HG03354 (cell line): ENCODE measurements around the gene GRK3.

ENCODE experiments used
- ATAC-seq: cut with Tn5 transposase; IDR thresholded peaks from one replicate; pipeline ENCODE4 v1.9.1; 2021; ENCODE audit warnings: mild to moderate bottlenecking; ENCODE audit not compliant: unreplicated experiment, poor library complexity, severe bottlenecking

The GRK3 gene

DNA sequence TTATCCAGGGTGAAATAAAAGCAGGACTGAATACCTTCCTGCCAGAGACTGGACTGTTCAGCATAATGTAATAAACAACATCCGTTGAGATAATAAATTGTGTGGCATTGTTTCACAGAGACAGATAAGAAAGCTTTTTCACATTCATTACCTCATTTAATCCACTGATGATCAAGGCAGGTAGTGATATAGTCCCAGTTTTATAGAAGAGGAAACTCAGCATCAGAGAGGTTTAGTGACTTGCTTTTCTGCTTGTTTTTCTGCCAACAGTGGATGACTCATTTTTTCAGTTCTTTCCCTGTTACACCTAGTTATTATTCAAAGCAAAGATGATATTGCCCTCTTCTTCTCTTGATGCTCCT, 181.5 kb downstream of the GRK3 start:
- no peak for ATAC-seq

DNA sequence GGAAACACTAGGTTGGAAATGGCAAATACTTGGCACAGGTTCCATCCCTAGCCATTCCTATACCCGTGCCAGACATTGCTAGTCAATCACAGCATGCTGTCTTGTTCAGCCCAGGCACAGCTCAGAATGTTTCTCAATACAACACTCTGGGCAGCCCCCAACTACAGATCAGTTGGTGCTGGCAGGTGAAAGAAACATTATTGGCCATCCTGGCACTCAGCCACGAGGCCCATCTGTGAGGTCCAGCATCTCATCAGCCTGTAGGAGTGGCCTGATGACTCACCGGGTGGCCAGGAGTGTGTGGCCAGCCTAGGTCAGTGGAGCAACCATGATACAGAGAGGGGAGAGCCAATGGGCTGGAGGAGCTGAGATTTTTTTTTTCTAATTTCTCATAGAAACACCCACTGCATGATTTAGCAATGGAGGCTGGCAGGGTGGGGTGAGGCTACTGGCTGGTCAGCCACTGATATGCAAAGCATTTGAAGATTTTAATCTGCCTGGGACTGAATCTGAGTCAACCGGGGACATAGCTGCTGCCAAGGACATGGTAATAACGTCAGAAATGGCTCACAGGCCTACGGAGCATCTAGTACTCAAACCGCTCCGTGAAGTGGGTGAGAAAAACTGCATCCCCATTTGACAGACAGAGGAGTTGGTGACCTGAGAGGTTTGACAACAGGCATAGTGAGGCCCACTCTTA, 182.9 kb downstream of the GRK3 start:
- ATAC-seq = no peak

DNA sequence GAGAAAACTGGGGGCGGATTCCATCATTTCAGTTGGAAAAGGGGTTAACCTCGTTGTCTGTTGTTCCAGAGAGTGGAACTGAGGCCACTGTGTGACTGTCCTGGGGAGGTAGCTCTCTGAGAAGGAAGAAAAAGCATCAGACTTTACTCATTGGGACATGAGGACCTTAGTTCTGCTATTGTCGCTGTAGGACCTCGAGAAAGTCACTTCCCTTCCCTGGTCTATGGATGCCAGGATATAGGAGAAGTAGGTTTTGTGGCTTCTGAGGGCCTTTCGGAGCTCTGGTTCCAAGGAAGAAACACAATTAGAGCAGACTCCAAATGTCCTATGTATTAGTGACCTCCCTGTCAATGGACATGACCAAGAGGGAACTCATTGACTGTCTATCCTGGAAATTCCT, 183.7 kb downstream of the GRK3 start:
- ATAC-seq = no peak

DNA sequence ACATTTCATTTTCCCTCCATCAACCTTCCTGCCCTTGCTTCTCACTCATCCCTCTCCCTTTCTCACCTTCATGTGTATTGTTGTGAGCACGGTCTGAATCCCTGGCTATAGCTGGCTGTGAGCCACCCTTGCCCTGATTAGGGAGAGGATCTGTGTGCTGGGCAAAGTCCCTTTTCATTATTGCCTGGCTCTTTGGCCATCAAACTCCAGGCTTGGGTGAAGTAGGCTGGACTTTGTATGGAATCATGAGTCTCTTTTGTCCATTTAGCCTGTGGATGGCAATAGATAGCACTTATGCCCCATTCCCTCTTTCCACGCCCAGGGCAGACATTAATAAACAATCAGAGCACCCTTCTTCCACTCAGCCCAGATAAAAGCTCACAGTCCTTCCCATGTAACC, 184.2 kb downstream of the GRK3 start:
- no peak for ATAC-seq

DNA sequence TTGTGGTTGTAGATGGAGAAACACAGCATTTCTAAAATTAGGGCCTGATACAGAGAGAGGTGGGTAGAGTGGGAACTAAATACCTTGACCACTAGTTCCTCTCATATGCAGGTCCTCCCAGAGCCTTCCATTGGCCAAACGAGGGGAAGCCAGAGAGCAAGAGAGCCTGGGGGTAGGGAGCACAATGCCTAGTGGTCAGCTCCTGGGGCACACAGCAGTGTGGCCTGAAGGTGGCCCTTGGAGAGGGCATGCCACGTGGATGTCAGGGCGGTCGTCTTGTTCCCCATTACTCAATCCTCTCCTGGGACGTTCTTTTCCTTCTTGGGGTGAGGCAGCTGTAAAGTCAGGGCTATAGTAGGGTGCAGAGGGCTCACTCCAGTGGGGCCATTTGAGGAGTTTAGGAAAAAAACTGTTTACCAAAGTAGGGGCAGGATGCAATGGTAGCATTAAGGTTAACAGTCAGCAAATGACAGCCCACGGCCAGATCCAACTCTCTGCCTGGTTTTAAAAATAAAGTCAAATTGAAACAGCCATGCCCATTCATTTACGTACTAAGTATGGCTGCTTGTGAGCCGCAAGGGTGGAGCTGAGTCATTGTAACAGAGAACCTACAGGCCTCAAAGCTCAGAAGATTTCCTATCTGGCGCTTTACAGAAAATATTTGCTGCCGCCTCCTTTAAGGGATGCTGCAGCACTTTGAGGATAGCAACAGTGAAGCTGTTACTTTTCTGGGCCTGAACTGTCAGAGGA, 185.1 kb downstream of the GRK3 start:
- no peak for ATAC-seq

DNA sequence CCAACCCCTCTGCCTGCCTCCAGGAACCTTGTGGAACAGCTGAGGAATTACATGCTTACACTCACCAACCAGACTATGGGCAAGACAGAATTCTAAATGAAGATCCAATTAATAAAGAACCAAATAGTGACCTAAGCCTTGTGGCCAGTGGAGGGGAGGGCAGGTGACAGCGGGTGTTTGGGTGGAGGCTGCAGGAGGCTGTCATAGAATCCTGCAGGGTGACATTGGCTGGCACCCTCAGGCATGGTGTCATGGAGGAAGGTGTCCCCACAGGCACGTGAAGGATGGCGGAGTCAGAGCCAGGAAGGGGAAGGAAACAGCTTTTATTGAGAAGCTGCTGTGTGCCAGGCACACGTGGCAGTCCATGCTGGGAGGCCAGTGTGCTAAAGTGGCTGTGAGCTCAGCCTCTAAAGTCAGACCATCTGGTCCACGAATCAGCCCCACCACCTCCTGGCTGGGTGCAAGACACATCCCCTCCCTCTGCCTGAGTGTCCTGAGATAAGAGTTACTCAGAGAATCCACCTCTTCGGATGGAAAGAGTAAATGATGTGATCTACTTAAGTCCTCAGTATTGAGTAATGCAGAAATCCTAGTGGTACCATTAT, 186.2 kb downstream of the GRK3 start:
- ATAC-seq = no peak

DNA sequence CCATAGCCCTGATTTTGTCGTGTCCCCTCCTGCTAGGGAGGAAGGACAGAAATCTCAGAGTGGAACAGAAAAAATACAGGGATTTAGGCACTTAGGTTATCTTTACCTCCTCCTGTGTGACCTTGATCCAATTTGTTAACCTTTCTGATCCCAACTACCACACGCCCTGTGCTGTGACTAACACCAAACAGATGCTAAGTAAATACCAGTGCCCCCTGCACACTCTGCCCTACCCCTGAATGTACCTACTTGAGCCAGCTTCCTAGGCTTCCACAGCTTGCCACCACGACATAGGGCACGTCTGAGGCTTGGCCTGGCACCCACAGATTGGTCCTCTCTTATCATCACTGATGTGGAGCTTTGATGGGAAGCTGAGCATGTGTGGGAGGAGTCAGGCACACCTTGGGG, 186.7 kb downstream of the GRK3 start:
- ATAC-seq = no peak

DNA sequence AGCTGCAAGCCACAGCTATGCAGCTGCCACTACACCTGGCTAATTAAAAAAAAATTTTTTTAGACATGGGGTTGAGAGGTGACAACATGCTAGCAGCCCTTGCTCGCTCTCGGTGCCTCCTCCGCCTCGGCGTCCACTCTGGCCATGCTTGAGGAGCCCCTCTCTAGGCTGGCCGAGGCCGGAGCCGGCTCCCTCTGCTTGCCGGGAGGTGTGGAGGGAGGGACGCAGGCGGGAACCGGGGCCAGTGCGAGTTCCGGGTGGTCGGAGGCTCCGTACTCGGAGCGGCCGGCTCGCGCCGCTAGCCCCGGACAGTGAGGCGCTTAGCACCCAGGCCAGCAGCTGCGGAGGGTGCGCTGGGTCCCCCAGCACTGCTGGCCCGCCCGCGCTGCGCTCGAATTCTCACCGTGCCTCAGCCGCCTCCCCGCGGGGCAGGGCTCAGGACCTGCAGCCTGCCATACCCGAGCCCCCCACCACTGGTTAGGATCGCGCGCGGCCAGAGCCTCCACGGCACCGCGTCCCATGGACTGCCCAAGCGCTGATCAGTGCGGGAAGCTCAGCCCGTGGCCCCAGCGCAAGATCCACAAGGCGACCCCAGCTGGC, 188.2 kb downstream of the GRK3 start:
- ATAC-seq = no peak

DNA sequence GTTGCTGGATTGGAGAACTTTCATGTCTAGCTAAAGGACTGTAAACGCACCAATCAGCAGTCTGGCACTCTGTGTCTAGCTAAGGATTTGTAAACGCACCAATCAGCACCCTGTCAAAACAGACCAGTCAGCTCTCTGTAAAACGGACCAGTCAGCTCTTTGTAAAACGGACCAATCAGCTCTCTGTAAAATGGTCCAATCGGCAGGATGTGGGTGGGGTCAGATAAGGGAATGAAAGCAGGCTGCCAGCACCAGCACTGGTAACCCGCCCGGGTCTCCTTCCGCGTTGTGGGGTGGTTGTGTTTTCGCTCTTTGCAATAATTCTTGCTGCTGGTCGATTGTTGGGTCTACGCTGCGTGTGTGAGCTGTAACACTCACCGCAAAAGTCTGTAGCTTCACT, 188.8 kb downstream of the GRK3 start:
- ATAC-seq = no peak

DNA sequence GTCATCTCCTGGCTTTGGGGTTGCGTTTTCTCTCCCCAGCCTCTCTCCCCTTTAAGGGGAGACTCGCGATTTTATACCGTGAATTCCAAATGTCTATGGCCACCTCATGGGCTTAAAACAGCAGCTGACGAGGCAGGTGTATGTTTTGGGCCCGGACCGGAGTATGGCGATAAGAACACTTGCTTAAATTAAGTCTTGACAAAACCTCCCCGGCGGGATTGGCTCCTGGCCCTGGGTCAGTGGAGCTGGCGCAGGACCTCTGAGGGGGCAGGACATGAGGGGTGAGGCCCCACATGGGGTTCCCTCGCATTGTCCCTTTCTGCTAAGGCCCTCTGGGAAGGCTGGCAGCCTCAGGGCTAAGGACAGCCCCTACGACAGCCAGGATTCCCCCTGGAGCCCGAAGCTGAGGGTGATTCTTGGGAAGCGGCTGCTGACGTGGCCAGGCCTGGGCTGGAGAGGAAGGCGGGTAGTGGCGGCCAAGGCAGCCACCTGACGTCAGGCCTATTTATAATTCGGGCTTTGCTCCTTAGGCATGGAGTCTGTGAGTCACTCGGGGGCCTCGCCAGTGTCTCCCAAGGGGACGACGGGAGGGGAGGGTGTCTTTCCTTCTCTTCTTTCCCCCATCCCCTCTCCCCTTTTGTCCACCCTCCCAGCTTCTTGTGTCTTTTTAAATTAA, 190.2 kb downstream of the GRK3 start:
- ATAC-seq = no peak

DNA sequence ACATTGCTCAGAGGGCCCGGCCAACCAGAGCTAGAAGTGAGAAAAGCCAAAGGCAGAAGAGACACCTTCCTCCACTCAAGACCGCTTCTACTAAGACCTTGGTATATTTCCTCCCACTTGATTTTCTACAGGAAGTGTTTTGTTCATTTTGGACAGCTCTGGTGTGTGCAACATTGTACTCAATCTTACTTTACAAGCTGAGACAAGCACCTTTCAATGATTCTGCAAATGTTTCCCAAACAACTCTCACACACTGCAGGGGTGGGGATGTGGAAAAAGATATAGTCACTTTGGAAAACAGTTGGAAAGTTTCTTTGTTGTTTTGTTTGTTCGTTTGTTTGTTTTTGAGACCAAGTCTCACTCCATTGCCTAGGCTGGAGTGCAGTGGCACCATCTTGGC, 193.2 kb downstream of the GRK3 start:
- ATAC-seq = no peak

DNA sequence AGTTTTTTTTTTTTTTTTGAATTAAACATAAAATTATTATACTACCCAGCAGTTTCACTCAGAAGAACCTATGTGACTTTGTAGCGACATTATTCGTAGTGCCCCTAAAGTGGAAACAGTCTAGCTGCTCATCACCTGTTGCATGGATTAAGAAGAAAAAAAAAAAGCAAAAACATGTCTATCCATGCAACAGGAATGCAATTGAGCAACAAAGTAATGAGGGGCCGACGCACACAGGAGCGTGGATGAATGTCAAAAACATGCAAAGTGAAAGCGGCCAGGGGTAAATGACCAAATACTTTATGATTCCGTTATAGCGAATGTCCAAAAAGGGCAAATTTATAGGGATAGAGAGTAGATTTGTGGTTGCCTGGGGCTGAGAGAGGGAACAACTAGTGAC, 193.8 kb downstream of the GRK3 start:
- no peak for ATAC-seq

DNA sequence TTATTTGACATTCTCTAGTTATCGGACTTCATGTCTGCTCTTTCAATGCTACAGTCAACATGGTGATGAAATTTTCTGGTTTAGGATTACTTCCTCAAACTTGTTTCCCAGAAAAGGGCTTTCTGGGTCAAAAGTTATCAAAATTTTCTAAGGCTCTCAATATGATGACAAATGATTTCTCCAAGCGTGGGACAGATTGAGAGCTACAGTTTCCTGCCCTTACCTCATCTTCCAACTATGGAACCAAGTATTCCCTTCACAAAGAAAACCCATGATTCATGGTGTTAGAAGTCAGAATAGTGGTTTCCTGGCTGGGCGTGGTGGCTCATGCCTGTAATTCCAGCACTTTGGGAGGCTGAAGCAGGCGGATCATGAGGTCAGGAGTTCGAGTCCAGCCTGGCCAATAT, 195.4 kb downstream of the GRK3 start:
- ATAC-seq = no peak

DNA sequence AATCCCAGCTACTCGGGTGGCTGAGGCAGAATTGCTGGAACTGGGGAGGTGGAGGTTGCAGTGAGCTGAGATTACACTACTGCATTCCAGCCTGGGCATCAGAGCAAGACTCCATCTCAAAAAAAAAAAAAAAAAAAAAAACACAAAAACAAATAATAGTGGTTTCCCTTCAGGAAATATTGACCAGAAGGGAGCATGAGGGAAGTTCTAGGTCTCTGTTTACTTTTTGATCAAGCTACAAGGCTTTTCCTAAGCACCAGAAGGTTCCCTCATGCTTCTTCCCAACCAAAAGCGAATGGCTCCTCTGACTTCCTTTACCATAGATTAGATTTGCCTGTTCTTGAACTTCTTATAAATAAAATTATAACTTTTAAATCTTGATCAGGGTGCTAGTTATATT, 195.8 kb downstream of the GRK3 start:
- no peak for ATAC-seq

DNA sequence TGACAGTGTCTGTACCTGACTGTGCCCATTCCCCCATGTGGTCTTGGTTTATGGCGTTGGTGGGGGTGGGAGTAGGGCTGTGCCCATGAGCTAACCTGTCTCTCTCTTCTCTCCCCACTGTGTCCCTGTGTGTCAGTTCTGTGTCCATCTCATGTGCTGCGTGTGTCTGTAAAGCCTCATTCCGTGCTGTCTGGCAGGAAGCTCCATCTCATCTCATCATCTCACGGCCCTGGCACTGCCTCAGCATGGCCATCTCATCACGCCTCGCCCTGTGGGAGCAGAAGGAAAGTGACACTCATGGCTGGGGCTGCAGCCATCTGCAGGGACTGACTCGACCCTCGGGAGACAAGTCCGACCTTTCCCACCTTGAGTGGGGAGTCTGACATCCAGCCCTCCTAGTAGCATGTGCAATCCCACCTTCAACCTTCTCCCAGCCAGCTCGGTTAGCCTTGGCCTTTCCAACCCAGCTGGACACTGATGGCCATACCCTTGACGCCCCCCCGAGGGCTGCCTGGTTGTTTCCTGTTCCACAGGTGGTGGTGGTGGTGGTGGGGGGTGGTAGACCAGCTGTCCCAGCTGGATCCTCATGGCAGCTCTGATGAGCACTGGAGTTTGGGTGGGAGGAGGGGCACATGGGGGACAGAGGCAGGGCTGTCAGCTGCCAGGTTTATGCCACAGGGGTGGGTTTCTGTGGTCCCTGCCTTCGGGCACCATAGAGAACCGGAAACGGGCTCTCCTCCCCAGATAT, 196.5 kb downstream of the GRK3 start:
- ATAC-seq = no peak

DNA sequence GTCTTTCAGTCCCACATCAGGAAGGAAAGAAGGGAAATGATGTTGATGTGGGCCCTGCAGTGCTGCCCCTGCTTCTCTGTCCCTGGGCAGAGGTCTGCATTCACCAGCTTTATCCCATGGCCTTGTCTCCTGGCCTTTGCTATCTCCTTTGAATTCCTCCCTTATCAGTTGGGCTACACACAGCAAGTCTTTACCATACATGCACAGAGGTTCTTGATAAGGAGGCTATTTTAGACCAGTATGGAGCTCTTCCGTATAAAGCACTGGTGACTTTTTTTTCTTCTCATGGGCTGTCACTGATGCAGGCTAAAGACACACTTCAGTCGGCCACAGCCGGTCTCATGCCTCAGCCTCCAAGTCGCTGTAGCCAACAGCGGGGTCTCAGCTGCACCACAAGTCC, 197.7 kb downstream of the GRK3 start:
- no peak for ATAC-seq

DNA sequence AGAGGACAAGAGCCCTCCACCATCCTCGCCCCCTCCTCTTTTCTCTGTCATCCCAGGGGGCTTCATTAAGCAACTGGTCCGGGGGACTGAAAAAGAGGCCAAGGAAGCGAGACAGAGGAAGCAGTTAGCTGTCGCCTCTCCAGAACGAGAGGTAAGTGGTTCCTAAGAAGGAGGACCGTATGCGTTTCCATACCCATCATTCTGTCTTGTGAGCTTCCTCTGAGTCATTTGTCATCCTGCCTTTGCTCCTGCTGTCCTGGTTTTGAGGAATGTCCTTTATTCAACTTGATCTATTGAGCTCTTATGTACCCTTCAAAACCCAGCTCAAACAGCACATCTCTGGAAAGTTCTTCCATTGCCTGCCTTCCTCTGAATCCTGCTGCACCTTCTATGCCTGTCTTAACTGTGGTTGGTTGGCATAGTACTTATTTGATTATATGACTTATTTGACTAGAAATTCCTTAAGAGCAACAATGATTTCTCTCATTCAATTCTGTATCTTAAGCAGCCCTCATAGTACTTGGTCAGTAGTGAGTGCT, 198.8 kb downstream of the GRK3 start:
- no peak for ATAC-seq

DNA sequence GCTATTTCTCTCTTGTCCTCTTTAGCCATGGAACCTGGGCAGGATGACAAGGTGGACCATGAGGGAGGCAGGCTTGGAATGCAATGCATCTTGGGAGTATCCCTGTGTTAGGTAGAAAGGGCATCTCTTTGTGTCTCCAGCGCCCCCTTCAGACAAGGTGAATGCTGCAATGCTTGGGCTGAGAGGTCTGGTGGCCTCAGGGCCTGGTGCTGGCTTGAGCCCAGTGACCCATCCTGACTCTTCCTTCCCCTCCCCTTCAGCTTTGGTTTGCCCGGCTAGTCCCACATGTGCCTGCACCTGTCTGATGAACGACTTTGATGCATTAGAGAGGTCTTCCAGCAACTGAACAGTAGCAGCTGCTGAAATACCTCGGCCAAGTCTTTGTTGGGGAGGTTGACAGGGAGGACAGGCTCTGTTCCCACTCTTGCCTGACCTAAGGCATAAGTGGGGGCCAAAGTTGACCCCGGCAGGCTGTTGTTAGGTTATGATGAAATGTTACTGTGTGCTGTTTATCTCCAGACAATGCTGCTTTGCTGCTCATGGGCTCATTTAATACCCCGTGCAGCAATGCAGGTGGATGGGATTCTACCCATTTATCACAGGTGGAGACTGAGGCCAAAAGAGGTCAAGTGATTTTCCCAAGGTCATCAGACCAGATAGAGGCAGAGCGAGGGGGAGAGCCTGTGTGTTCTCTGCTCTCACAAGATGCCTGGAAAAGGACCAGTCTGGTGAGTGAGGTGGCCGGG, 200.0 kb downstream of the GRK3 start:
- no peak for ATAC-seq

DNA sequence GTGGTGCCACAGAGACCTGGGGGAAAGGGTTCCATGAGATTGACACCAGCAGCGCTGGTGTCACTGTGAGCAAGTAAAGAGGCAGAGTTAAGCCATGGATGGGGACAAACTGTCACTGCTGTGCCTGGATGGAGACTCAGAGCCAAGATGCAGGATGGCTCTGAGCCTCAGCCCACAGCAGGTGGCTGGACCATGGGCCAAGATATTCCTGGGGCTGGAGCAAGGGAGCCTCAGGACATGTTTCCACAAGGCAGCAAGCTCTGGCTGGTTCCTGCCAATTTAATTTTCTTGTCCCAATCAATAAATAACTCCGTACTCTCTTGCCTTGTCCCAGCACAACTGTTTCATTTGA, 200.5 kb downstream of the GRK3 start:
- ATAC-seq = no peak
